Neural cell (in vitro differentiated cells): ENCODE results near the gene TIGD1. TPM values are rescaled to one million over a fixed set of nuclear protein-coding genes. Genes with fewer than 3 reads are reported as not detected.

Experiments used
- H2AFZ ChIP-seq: fragments of 200-600, 300-800 bp; sonication (generic), shearing (Covaris generic); 2 replicates; pipeline ENCODE4 v1.6.0; 2014; ENCODE audit warnings: low read depth, mild to moderate bottlenecking, antibody characterized with exemption, low read length, moderate library complexity
- H3F3A ChIP-seq: fragments of 200-600 bp; shearing (Covaris generic); 2 replicates; pipeline ENCODE4 v1.6.1; 2016; ENCODE audit warnings: mild to moderate bottlenecking, moderate library complexity, mixed read lengths, antibody characterized with exemption, low read length; ENCODE audit not compliant: insufficient read depth, poor library complexity, severe bottlenecking
- H3K27ac ChIP-seq: fragments of 200-600, 300-800 bp; sonication (generic), shearing (Covaris generic); 2 replicates; pipeline ENCODE4 v1.5.1; 2014; ENCODE audit warnings: mild to moderate bottlenecking, low read length, moderate library complexity
- H3K27me3 ChIP-seq: fragments of 300-800, 200-600 bp; sonication (generic), shearing (Covaris generic); 2 replicates; pipeline ENCODE4 v1.6.0; 2014; ENCODE audit warnings: mild to moderate bottlenecking, low read depth, low read length, moderate library complexity; ENCODE audit not compliant: insufficient read depth
- H3K36me3 ChIP-seq: fragments of 300-800, 200-600 bp; sonication (generic), shearing (Covaris generic); 2 replicates; pipeline ENCODE4 v1.5.1; 2014; ENCODE audit warnings: mild to moderate bottlenecking, antibody characterized with exemption, low read length, moderate library complexity; ENCODE audit not compliant: insufficient read depth
- H3K4me2 ChIP-seq: fragments of 300-800, 200-600 bp; sonication (generic), shearing (Covaris generic); 2 replicates; pipeline ENCODE4 v1.6.0; 2014; ENCODE audit warnings: mild to moderate bottlenecking, low read length
- H3K4me3 ChIP-seq: fragments of 300-800, 200-600 bp; sonication (generic), shearing (Covaris generic); 2 replicates; pipeline ENCODE4 v1.5.1; 2014; ENCODE audit warnings: mild to moderate bottlenecking, low read length, moderate library complexity
- H3K79me2 ChIP-seq: fragments of 200-600 bp; shearing (Covaris generic); replicated peaks from 2 replicates; pipeline ENCODE4 v1.6.0; 2014; ENCODE audit warnings: mild to moderate bottlenecking, low read length, moderate library complexity; ENCODE audit not compliant: insufficient read depth
- H3K9ac ChIP-seq: fragments of 300-800, 200-600 bp; sonication (generic), shearing (Covaris generic); 2 replicates; pipeline ENCODE4 v1.6.1; 2016; ENCODE audit warnings: mild to moderate bottlenecking, low read length, mixed read lengths
- H3K9me2 ChIP-seq: fragments of 200-600 bp; shearing (Covaris generic); 2 replicates; pipeline ENCODE4 v1.6.1; 2016; ENCODE audit warnings: mild to moderate bottlenecking, low read length, mixed read lengths; ENCODE audit not compliant: insufficient read depth
- H3K9me3 ChIP-seq: fragments of 200-600, 300-800 bp; sonication (generic), shearing (Covaris generic); 2 replicates; pipeline ENCODE4 v1.6.1; 2016; ENCODE audit warnings: mild to moderate bottlenecking, mixed run types, low read length, moderate library complexity, mixed read lengths
- H4K20me1 ChIP-seq: fragments of 200-600 bp; shearing (Covaris generic); 2 replicates; pipeline ENCODE4 v1.6.1; 2016; ENCODE audit warnings: mild to moderate bottlenecking, mixed run types; ENCODE audit not compliant: insufficient read depth
- EP300 ChIP-seq: fragments of 450-650 bp; conservative IDR thresholded peaks from 2 replicates; pipeline ENCODE4 v1.6.1; 2014; ENCODE audit warnings: antibody characterized with exemption, mild to moderate bottlenecking, moderate library complexity; ENCODE audit not compliant: poor library complexity, severe bottlenecking
- EZH2 ChIP-seq: fragments of 200-600, 300-800 bp; shearing (Covaris generic), sonication (generic); IDR thresholded peaks from 2 replicates; pipeline ENCODE4 v1.6.1; 2014; ENCODE audit warnings: antibody characterized with exemption, low read length, borderline replicate concordance, mild to moderate bottlenecking; ENCODE audit not compliant: insufficient read depth, poor library complexity, severe bottlenecking
- MXI1 ChIP-seq: fragments of 450-650 bp; conservative IDR thresholded peaks from 2 replicates; pipeline ENCODE4 v1.6.1; 2014; ENCODE audit warnings: antibody characterized with exemption, mild to moderate bottlenecking; ENCODE audit not compliant: poor library complexity, severe bottlenecking
- POLR2AphosphoS5 ChIP-seq: IDR thresholded peaks from 2 replicates; pipeline ENCODE4 v1.6.1; 2012
- RAD21 ChIP-seq: fragments of 450-650 bp; conservative IDR thresholded peaks from 2 replicates; pipeline ENCODE4 v1.6.1; 2014; ENCODE audit warnings: antibody characterized with exemption, mild to moderate bottlenecking, moderate library complexity
- SMC3 ChIP-seq: fragments of 450-650 bp; conservative IDR thresholded peaks from 2 replicates; pipeline ENCODE4 v1.6.1; 2014; ENCODE audit warnings: antibody characterized with exemption, mild to moderate bottlenecking, moderate library complexity; ENCODE audit not compliant: poor library complexity
- TAF1 ChIP-seq: IDR thresholded peaks from 2 replicates; pipeline ENCODE4 v1.6.1; 2012; ENCODE audit warnings: low read depth
- polyA plus RNA-seq: library from polyadenylated mRNA; depleted of rRNA; stranded (reverse); fragments of >200 nt; gene quantifications from 2 replicates; pipeline ENCODE4 v1.2.3, GENCODE V29; 2014
- TF ChIP-seq, protein P1 (sequence below): IDR thresholded peaks from 2 replicates; pipeline ENCODE4 v1.6.1; 2012; ENCODE audit warnings: borderline replicate concordance
- TF ChIP-seq, protein P2 (sequence below): fragments of 450-650 bp; IDR thresholded peaks from 2 replicates; pipeline ENCODE4 v1.5.1; 2014; ENCODE audit warnings: antibody characterized with exemption, mild to moderate bottlenecking, moderate library complexity; ENCODE audit not compliant: poor library complexity, severe bottlenecking

Gene TIGD1
- polyA plus RNA-seq, 1 donor from 2014 or later = 29.3 TPM

DNA sequence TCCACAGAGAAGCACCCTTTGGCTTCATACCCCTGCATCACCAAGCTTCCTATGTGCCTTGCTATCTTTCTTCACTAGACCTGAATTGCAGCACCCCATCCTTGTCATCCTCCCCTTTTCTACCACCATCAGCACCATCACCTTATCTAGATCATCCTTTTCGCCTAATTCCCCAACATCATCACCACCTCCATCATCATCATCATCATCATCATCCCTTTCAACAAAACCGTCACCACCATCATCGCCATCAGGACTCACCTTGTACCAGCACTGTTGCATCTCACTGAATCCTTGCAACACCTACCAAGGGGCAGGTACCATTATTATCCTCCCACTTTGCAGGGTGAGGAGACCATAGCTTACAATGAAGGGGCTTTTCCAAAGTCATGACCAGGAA, 51.9 kb downstream of the TIGD1 start:
- Histone ChIP-seq H3F3A (peaks cover 5% of the 10 kb centered on the region), H3K36me3 (no peaks in the 10 kb centered on the region), H3K4me2 (no peak overlapping the region), H2AFZ (no peak overlapping the region), H4K20me1 (no peaks in the 10 kb centered on the region), H3K9me3 (no peaks in the 10 kb centered on the region), H3K27me3 (peaks cover 4% of the 10 kb centered on the region), H3K9me2 (no peaks in the 10 kb centered on the region), H3K79me2 (no peaks in the 10 kb centered on the region), H3K9ac (no peak overlapping the region), H3K27ac (no peak overlapping the region), H3K4me3 (no peak overlapping the region)
- TF ChIP-seq SMC3 = no peak
- TF ChIP-seq RAD21 = no peak
- no peak for TF ChIP-seq MXI1
- no peak for TF ChIP-seq POLR2AphosphoS5
- TF ChIP-seq, protein P1, sequence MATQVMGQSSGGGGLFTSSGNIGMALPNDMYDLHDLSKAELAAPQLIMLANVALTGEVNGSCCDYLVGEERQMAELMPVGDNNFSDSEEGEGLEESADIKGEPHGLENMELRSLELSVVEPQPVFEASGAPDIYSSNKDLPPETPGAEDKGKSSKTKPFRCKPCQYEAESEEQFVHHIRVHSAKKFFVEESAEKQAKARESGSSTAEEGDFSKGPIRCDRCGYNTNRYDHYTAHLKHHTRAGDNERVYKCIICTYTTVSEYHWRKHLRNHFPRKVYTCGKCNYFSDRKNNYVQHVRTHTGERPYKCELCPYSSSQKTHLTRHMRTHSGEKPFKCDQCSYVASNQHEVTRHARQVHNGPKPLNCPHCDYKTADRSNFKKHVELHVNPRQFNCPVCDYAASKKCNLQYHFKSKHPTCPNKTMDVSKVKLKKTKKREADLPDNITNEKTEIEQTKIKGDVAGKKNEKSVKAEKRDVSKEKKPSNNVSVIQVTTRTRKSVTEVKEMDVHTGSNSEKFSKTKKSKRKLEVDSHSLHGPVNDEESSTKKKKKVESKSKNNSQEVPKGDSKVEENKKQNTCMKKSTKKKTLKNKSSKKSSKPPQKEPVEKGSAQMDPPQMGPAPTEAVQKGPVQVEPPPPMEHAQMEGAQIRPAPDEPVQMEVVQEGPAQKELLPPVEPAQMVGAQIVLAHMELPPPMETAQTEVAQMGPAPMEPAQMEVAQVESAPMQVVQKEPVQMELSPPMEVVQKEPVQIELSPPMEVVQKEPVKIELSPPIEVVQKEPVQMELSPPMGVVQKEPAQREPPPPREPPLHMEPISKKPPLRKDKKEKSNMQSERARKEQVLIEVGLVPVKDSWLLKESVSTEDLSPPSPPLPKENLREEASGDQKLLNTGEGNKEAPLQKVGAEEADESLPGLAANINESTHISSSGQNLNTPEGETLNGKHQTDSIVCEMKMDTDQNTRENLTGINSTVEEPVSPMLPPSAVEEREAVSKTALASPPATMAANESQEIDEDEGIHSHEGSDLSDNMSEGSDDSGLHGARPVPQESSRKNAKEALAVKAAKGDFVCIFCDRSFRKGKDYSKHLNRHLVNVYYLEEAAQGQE = no peak
- TF ChIP-seq, protein P2, sequence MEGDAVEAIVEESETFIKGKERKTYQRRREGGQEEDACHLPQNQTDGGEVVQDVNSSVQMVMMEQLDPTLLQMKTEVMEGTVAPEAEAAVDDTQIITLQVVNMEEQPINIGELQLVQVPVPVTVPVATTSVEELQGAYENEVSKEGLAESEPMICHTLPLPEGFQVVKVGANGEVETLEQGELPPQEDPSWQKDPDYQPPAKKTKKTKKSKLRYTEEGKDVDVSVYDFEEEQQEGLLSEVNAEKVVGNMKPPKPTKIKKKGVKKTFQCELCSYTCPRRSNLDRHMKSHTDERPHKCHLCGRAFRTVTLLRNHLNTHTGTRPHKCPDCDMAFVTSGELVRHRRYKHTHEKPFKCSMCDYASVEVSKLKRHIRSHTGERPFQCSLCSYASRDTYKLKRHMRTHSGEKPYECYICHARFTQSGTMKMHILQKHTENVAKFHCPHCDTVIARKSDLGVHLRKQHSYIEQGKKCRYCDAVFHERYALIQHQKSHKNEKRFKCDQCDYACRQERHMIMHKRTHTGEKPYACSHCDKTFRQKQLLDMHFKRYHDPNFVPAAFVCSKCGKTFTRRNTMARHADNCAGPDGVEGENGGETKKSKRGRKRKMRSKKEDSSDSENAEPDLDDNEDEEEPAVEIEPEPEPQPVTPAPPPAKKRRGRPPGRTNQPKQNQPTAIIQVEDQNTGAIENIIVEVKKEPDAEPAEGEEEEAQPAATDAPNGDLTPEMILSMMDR = no peak
- TF ChIP-seq EP300 = no peak
- no peak for TF ChIP-seq EZH2
- no peak for TF ChIP-seq TAF1

Other genes starting within 250 kb of the TIGD1 start
- not detected in 2 replicates for gene ALPP, start 171.8 kb downstream of the TIGD1 start, polyA plus RNA-seq
- not detected in 2 replicates for gene ALPG, start 143.7 kb downstream of the TIGD1 start, polyA plus RNA-seq
- gene ALPI, start 94.4 kb downstream of the TIGD1 start, polyA plus RNA-seq = not detected in 2 replicates
- 60.9 and 75.6 TPM in 2 replicates for gene ECEL1, start 62.7 kb downstream of the TIGD1 start, polyA plus RNA-seq
- 0.16 TPM in 1 of 2 replicates, not detected in the other for gene PRSS56, start 30.2 kb downstream of the TIGD1 start, polyA plus RNA-seq
- not detected in 2 replicates for gene CHRND, start 24.4 kb downstream of the TIGD1 start, polyA plus RNA-seq
- gene CHRNG, start 10.9 kb downstream of the TIGD1 start, polyA plus RNA-seq = not detected in 2 replicates
- gene EIF4E2, start 132 bp upstream of the TIGD1 start, polyA plus RNA-seq = 57.6 and 82.8 TPM in 2 replicates
- not detected in 2 replicates for gene EFHD1, start 83.0 kb upstream of the TIGD1 start, polyA plus RNA-seq
- 39.6 and 52.6 TPM in 2 replicates for gene GIGYF2, start 146.8 kb upstream of the TIGD1 start, polyA plus RNA-seq
- not detected in 2 replicates for gene KCNJ13, start 226.0 kb upstream of the TIGD1 start, polyA plus RNA-seq